ENCODE results near the gene FKBP1A.

- TF ChIP-seq YY1 (IDR thresholded peaks at IDR 0.05; ENCODE audit: insufficient read depth, insufficient read length) (no peak), SUZ12 (IDR thresholded peaks at IDR 0.05; ENCODE audit: extremely low read depth, insufficient read depth, insufficient read length) (no peak), ZNF274 (IDR thresholded peaks at IDR 0.05; ENCODE audit: low read depth, low read length) (no peak)
Observed at GRCh38 chr20:1330075-1330830, 62.6 kb downstream of the FKBP1A start.
